Measurements from ENCODE around the gene PCARE.

PCARE gene

GRCh38 chr2:29035016-29035745 is 39.1 kb downstream of the PCARE start:
- ATAC-seq, result no peak

DNA sequence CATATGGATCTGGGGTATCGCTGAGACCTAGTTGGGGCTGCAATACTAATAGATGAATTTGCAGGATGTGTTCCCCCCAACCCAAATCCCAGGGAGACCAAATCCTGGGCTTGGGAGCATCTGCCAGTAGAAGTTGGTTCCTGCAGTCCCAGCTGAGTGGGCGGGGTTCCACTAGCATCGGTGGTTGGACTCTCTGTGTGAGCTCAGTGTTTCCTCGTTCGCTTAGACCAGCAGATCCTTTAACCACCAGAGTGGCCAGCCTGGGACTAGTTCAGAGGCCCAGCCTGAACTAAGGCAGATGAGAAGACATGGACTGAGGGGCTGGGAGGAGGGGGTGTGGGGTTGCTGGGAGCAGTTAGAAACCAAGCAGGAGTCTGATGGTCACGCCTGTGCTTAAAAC is 40.7 kb downstream of the PCARE start:
- ATAC-seq, result no peak

DNA sequence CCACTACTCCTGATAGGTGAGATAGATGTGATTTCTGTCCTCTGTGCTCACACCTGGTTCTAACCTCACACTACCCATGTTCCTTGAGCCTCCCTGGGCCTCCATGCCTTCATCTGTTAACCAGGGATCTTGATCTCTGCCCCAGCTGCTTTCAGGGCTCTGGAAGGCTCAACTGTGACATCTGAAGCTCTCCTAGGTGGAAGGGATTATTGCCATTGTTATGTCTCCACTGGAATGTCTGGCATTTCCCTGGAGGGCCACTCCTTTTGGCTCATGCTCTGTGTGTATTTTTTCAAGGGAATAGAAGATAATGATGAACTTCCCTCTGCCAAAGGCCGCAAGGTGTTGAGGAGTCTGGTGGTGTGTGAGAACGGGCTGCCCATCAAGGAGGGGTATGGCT is 41.2 kb downstream of the PCARE start:
- ATAC-seq, result no peak

GRCh38 chr2:29032189-29032588 is 42.1 kb downstream of the PCARE start:
- no peak for ATAC-seq

GRCh38 chr2:29031046-29031445 is 43.3 kb downstream of the PCARE start:
- no peak for ATAC-seq

GRCh38 chr2:29025711-29026110 is 48.6 kb downstream of the PCARE start:
- no peak for ATAC-seq

- no peak for ATAC-seq
These were observed 49.4 kb downstream of the PCARE start for GRCh38 chr2:29024882-29025430.

DNA sequence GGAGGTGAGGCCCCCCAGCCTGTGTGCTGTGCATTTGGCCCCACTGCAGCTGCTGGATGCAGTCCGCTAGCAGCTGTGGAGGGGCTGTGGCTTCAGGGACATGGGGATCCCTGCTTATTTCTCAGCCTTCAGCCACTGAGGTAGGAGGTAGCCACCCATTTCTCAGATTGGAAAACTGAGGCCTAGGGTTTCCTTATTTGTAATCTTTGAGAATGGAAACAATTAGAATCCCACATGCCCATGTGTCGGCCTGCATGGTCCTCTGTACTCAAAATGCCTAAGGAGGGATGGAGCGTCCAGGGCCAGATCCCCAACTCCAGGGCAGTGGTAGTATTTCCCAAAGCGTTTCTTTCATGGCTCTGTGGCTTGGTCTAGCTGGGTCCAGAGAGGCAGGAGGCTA is 51.1 kb downstream of the PCARE start:
- no peak for ATAC-seq

DNA sequence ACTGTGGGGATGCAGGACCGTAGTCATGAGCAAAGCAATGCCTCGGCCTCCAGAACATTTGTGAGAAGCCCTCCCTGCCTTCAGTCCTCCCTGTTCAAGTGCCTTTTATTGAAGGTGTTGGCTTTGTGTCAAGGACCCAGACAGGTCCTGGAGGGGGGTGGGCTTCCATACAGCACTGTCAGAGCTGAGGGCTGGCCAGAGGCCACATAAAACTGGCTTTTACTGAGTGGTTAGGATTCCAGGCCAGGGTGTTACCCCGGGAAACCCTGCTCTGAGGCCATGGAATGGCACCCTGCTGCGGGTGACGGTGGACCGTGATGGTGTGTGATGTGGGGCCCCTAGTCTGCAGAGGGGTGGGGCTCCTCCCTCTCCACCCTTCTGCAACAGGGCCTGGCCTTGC is 51.6 kb downstream of the PCARE start:
- ATAC-seq, result no peak

DNA sequence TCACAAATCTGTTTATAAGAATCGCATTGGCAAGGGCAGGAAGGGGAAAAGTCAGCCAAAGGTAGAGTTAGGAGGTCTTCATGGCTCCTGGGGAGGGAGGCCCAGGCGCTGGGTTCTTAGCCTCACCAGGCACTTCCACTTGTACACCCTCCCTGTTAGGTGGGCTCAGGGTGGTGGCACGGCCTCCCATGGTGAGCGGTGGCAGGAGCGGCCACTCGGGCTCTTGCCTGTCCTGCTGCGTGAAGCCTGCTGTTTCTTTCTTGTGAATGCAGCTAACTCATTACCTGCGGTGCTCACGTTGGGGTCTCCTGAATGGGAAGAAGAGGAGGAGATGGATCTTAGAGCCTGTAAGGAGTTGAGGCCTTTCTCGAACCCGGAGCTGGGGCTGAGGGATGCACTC is 52.4 kb downstream of the PCARE start:
- ATAC-seq, result no peak

- no peak for ATAC-seq
These were observed 56.4 kb downstream of the PCARE start for GRCh38 chr2:29017716-29018435.

- ATAC-seq, result no peak
These were observed 57.8 kb downstream of the PCARE start for GRCh38 chr2:29016504-29016903.

DNA sequence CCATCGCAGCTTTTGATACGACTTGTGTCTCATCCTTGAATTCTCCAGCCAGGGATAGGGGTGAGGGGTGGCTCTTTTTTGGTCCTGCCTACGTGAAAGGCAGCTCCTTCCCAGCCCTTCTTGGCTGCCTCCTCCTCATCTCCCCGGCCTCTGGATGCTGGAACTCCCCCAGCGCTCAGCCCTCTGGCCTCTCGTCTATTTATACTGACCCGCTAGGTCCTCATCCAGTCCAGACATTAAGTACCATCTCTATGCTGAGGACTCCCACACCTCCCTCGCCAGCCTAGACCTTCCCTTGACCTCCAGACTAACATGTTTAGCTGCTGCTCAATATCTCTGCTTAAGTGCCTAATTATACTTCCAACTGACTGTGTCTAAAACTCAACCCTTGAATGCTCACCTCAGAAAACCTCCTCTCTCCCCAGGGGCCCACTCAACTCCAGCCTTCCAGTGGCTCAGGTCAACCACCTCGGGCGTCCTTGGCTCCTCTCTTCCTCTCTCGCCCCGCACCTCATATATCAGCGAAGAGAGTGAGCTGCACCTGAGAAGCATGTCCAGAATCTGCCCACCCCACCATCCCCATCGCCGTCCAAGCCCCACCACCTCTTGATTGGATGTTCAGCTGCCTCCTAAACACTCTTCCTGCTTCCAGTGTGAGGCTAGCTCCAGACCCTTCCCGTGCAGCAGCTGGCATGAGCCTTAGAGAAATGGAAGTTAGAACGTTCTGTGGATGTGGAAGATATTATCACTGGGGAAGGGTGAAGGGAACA is 58.4 kb downstream of the PCARE start:
- no peak for ATAC-seq

DNA sequence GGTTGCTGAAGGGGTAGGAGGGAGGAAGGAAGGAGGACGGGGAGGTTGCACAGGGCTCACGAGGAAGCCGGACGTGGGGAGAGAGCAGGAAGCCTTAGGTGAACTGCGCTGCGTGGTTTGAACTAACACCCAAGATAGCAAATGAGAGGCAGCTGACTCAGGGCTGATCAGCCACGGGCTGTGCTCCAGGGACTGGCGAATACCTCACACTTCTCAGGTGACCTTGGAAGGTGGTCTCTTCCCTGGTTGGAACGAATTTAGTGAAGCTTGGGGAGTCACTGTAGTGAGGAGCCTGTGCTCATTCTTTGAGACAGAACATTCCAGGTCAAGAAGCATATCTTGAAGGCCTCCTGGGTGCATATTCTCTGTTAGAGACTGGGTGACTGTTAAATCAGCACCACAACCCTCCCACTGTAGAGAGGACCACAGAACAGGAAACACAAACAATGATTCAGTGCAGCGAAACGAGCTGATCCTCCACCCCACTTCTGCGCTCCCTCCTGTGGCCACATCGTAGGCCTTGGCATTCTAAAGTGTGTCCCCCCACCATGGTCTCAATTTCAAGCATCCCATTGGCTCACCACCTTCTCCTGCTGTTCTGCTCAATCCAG is 59.4 kb downstream of the PCARE start:
- ATAC-seq, result peak; percentile 89

DNA sequence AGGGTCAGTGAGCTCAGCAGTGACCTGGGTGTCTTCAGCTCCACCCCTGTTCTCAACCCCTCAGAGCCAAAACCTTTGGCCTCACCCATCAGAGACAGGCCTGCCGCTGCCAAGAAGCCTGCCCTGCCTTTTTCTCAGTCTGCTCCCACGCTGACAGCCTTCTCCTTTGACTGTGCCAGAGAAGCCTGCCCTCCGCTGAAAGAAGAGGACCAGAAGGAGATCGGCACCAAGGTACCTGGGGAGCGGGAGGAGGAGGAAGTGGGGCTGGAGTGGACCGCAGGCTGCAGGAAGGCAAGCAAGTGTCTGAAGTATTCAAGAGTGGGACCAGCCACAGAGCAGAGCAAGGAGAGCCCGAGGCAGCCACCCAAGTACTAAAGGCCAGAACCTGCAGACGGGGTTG is 60.0 kb downstream of the PCARE start:
- peak in 1 of 2 donors; percentile 4 for ATAC-seq

DNA sequence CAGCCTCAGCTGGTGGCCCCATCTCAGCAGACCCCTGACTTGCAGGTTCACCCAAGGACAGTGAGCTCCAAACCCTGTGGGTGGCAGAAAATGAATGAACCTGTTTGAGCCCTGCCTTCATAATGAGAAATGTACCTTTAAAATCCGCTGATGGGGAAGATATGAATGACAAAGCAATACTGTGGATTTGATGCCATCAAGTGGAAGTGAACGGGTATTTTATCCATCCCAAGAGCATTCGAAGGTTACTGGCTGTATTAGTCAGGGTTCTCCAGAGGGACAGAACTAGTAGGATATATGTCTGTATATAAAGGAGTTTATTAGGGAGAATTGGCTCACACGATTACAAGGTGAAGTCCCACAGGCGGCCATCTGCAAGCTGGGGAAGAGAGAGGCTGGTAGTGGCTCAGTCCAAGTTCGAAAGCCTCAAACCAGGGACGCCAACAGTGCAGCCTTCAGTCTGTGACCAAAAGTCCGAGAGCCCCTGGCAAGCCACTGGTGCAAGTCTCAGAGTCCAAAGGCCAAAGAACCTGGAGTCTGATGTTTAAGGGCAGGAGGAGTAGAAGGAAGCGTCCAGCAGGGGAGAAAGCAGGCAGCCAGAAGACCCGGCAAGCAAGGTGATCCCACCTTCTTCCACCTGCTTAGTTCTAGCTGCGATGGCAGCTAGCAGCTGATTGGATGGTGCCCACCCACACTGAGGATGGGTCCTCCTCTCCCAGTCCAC is 61.1 kb downstream of the PCARE start:
- ATAC-seq, result no peak

- ATAC-seq, result no peak
These were observed 62.1 kb downstream of the PCARE start for GRCh38 chr2:29012211-29012681.

All from activated CD4-positive, CD25-positive, alpha-beta regulatory T cell treated with anti-CD3 and anti-CD28 coated beads, Interleukin-2, amount 50 U/mL, for 24 hours (primary cell).